22Rv1 (cell line): ENCODE data around the gene UCKL1.

Experiments used
- H3K27ac ChIP-seq: fragments of 450-650 bp; 2 replicates; pipeline ENCODE4 v1.5.1; 2017
- ZFX ChIP-seq: fragments of 450-650 bp; IDR thresholded peaks from 2 replicates; pipeline ENCODE4 v1.6.1; 2017; ENCODE audit warnings: antibody characterized with exemption, borderline replicate concordance
- TF ChIP-seq, protein P1 (sequence below): fragments of 450-650 bp; IDR thresholded peaks from 2 replicates; pipeline ENCODE4 v1.5.1; 2017; ENCODE audit warnings: mild to moderate bottlenecking

Gene UCKL1

GRCh38 chr20:63959699-63960075, 3.5 kb upstream of the UCKL1 start:
- peak overlapping the region; percentile 89; the same call in 1 of the 2 replicates for H3K27ac ChIP-seq
- TF ChIP-seq, protein P1, sequence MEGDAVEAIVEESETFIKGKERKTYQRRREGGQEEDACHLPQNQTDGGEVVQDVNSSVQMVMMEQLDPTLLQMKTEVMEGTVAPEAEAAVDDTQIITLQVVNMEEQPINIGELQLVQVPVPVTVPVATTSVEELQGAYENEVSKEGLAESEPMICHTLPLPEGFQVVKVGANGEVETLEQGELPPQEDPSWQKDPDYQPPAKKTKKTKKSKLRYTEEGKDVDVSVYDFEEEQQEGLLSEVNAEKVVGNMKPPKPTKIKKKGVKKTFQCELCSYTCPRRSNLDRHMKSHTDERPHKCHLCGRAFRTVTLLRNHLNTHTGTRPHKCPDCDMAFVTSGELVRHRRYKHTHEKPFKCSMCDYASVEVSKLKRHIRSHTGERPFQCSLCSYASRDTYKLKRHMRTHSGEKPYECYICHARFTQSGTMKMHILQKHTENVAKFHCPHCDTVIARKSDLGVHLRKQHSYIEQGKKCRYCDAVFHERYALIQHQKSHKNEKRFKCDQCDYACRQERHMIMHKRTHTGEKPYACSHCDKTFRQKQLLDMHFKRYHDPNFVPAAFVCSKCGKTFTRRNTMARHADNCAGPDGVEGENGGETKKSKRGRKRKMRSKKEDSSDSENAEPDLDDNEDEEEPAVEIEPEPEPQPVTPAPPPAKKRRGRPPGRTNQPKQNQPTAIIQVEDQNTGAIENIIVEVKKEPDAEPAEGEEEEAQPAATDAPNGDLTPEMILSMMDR = no peak
- TF ChIP-seq ZFX = no peak

DNA sequence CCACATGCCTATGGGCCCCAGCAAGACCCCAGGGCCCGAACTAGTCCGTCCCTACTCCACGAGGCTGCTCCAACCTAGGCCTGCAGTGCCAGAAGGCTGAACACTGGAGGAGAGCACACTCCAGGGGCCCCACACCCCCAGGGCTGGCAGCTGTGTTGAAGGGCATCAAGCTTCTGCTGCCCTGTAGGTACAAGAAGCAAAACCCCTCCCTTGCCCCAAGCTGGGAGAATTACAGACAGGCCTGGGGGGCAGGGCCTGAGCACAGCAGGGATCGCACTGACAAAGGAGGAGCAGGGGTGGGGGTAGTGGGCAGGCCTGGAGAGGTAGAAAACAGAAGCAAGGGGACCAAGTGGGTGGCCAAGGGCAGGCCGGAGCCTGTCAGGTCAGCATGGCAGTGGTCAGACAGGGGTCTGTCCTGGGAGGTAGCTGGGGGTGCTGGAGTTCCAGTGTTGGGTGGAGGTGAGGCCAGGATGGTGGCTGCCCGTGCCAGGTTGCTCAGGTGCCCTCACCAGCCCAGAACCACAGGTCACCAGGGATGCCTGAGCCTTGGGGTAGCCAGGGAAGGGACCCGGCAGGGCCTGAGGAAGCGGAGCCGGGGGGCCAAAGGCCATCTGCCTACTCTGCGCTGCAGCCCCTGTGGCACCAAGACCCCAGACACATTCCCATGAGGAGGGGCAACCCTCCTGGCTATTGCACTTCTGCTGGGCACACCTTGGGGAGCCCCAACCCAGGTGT, 2.9 kb upstream of the UCKL1 start:
- TF ChIP-seq, protein P1 = no peak
- no peak for TF ChIP-seq ZFX
- H3K27ac ChIP-seq = peak overlapping the region; percentile 89

- peak overlapping the region; percentile 89 for H3K27ac ChIP-seq
- TF ChIP-seq, protein P1 = no peak
- TF ChIP-seq ZFX = no peak
Measured at GRCh38 chr20:63958471-63958870, 2.3 kb upstream of the UCKL1 start.

GRCh38 chr20:63957690-63958441, 1.6 kb upstream of the UCKL1 start:
- peak overlapping the region; percentile 89 for H3K27ac ChIP-seq
- TF ChIP-seq ZFX = no peak
- TF ChIP-seq, protein P1 = no peak

DNA sequence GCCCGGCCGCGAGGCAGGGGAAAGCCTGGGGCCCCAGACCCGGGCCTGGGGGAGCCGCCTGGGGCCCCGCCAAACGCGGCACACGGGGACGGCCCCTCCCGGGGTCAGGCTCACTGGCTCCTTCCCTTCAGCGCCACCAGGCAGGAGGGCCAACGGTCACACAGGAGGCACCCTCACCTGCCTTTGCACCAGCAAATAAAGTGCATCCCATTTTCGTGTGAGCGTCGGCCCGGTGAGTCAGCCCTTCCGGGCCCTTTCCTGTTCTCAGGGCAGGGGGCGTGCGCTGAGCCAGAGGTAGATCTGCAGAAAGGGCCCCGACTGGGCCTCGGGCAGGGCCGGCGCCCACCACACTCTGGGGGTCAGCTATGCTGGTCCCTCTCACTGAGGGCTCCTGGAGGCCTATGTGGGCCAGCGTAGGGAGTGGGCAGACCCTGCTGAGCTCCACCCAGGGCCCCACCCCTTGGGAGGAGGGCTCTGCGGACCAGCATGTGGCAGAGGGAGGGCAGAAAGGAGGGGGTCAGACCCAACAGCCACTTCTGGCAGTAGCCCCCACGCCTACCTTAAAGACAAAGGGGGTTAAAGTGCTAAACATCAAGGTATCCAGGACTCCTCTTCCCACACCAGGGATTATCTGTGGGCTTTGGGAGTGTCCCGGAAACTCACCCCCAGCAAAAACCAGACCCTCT, 931 bp upstream of the UCKL1 start:
- TF ChIP-seq, protein P1 = 0 out of 2 replicates have a peak, but pooled peaks have one; percentile 8
- TF ChIP-seq ZFX = no peak
- H3K27ac ChIP-seq = peak overlapping the region; percentile 89

DNA sequence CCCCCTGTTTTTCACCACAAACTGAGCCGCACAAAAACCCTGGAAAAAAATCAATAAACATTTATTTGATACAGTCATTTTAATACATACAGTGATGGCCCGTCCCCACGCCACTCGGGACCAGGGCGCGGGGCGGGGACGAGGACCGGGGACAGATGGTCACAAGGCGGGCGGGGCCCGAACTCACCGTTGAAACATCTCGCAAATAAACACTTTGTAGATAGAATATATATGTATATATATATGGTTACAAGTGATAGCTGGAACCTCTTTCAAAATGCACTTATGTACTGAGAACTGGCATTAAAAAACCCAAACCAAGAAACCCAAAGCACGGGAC, 418 bp upstream of the UCKL1 start:
- peak overlapping the region; percentile 89 for H3K27ac ChIP-seq
- TF ChIP-seq, protein P1 = no peak
- TF ChIP-seq ZFX = no peak

DNA sequence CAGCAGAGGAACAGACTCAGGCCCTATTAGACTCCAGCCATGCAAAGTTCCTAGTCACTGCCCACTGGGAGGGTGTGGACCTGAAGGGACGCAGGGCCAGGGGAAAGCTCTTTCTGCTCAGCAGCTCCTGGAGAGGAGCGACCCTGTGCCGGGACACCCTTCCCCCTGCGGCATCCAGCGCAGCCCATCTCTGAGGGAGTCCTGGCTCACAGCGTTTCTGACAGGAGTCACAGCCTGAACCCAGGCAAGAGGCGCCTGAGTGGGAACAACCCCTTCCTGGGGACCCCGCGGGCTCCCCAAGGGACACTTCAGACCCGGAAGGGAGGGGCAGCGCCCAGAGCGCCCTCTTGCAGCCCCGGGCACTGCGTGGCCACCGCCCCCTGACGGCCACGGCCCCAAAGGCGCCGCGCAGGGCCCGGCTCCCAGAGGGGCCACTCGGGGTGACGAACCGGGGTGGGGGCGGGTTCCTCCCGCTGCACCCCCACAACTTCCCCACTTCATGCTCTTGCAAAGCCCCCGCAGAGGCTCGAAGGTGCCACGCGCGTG, 862 bp downstream of the UCKL1 start:
- peak overlapping the region; percentile 89 for H3K27ac ChIP-seq
- TF ChIP-seq, protein P1 = no peak
- no peak for TF ChIP-seq ZFX
